ENCODE measurements around the gene TMEM273. TPM values are rescaled to one million over a fixed set of nuclear protein-coding genes. Genes with fewer than 3 reads are reported as not detected.

Gene TMEM273
- total RNA-seq, 1 experiment from 2014 or later = 0.09 TPM

DNA sequence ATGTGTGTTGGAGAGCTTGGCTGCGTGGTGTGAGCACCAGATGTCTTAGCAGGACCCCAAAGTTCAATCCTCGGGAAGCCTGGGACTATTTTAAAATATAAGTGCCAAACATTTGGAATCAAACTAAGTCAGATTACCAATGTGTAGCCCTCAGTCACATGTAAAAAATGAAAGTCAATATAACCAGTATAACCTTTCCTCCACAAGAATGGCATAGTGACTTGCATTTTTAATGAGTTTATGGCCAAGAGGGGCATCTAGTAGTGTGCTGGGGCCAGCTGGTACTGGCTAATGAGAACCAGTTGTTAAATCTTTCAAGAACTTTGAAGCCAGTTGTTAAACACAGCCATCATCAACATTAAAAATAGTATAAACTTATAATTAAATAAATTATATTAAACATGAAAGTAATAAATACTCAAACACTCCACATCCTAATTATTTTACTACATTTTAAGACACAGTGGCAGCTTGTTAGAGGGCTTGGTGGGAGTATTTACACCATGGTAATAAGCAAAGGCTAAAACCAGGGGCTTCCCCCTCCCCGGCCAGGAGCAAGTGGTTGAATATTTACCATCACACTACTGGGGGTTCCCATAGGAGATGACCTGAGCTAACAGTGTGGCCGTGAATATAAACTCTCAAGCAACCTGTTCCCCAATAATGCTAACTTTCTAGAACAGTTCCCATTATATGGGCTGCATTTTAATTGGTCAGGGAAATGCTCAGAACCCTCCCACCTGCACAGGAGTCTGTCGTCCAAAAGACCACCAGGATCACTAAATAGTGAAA lies 46.5 kb downstream of the TMEM273 start (continued):
- TF ChIP-seq, protein P1, sequence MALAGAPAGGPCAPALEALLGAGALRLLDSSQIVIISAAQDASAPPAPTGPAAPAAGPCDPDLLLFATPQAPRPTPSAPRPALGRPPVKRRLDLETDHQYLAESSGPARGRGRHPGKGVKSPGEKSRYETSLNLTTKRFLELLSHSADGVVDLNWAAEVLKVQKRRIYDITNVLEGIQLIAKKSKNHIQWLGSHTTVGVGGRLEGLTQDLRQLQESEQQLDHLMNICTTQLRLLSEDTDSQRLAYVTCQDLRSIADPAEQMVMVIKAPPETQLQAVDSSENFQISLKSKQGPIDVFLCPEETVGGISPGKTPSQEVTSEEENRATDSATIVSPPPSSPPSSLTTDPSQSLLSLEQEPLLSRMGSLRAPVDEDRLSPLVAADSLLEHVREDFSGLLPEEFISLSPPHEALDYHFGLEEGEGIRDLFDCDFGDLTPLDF (CRISPR knock-in tag; IDR thresholded peaks at IDR 0.05) = no peak
- no peak for TF ChIP-seq ATF6 (CRISPR knock-in tag; IDR thresholded peaks at IDR 0.05)
- TF ChIP-seq, protein P2, sequence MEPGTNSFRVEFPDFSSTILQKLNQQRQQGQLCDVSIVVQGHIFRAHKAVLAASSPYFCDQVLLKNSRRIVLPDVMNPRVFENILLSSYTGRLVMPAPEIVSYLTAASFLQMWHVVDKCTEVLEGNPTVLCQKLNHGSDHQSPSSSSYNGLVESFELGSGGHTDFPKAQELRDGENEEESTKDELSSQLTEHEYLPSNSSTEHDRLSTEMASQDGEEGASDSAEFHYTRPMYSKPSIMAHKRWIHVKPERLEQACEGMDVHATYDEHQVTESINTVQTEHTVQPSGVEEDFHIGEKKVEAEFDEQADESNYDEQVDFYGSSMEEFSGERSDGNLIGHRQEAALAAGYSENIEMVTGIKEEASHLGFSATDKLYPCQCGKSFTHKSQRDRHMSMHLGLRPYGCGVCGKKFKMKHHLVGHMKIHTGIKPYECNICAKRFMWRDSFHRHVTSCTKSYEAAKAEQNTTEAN (CRISPR knock-in tag; IDR thresholded peaks at IDR 0.05) = no peak
- TF ChIP-seq ZNF219 (CRISPR knock-in tag; IDR thresholded peaks at IDR 0.05; ENCODE audit: borderline replicate concordance) = no peak
- no peak for TF ChIP-seq ZNF512 (CRISPR knock-in tag; IDR thresholded peaks at IDR 0.05; ENCODE audit: borderline replicate concordance)

- peaks cover 34% of the 10 kb centered on the region for H3K4me1 Mint-ChIP-seq
- DNase-seq (ENCODE audit: low spot score) (no peak), ATAC-seq (no peak)
- H3K9me3 Mint-ChIP-seq = peaks cover 27% of the 10 kb centered on the region
- ChIA-PET POLR2A (no interaction called here), CTCF (no interaction called here)
- H3K36me3 Mint-ChIP-seq = 0 out of 2 replicates have a peak, but pooled peaks cover 2% of the 10 kb centered on the region
- H3K27me3 Mint-ChIP-seq (ENCODE audit: low read depth) = no peaks in the 10 kb centered on the region
- no peak overlapping the region for H3K4me3 Mint-ChIP-seq
- TF ChIP-seq JAZF1 (CRISPR knock-in tag; IDR thresholded peaks at IDR 0.05) = no peak
- TF ChIP-seq ARID4B (CRISPR knock-in tag; IDR thresholded peaks at IDR 0.05; ENCODE audit: borderline replicate concordance) = no peak
- no peak for TF ChIP-seq FOXK1 (CRISPR knock-in tag; IDR thresholded peaks at IDR 0.05)
- TF ChIP-seq, protein P3, sequence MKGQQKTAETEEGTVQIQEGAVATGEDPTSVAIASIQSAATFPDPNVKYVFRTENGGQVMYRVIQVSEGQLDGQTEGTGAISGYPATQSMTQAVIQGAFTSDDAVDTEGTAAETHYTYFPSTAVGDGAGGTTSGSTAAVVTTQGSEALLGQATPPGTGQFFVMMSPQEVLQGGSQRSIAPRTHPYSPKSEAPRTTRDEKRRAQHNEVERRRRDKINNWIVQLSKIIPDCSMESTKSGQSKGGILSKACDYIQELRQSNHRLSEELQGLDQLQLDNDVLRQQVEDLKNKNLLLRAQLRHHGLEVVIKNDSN (CRISPR knock-in tag; IDR thresholded peaks at IDR 0.05) = no peak
- TF ChIP-seq GABPB1 (CRISPR knock-in tag; IDR thresholded peaks at IDR 0.05) = no peak
- TF ChIP-seq PRRX2 (CRISPR knock-in tag; IDR thresholded peaks at IDR 0.05) = no peak
- no peak for TF ChIP-seq SMAD3 (CRISPR knock-in tag; IDR thresholded peaks at IDR 0.05; ENCODE audit: borderline replicate concordance)
- no peak overlapping the region for H3K27ac Mint-ChIP-seq
Observed at GRCh38 chr10:49140304-49141177, 47.6 kb downstream of the TMEM273 start.
